IMR-90 (cell line): ENCODE results near the gene CMKLR1. TPM values are rescaled to one million over a fixed set of nuclear protein-coding genes. Genes with fewer than 3 reads are reported as not detected.

Experiments used
- ATAC-seq: fragments of 200-7000 bp; cut with Tn5 transposase; 2 replicates; pipeline ENCODE4 v1.9.1; 2020; ENCODE audit warnings: low read depth, mild to moderate bottlenecking, moderate library complexity
- BruUV-seq: library from RNA; stranded (reverse); fragments of 400-500 nt; replicated peaks from 2 replicates; lab custom pipeline; 2021; lab: Mats Ljungman, UMichigan
- CTCF ChIA-PET: fragments of 300-600 bp; formaldehyde crosslinking; extraction: SDS; loops from one replicate; lab custom pipeline; 2021; ENCODE audit warnings: antibody characterized with exemption; lab: Yijun Ruan, JAX
- POLR2A ChIA-PET: fragments of 300-600 bp; sonication (Branson Sonifier 250); formaldehyde crosslinking; loops from one replicate; lab custom pipeline; 2022; ENCODE audit warnings: antibody characterized with exemption; ENCODE audit not compliant: unreplicated experiment; lab: Charles Lee
- DNase-seq: peaks from one replicate; pipeline ENCODE4 v3.0.0; 2013
- H2AFZ ChIP-seq: replicated peaks from 2 replicates; pipeline ENCODE3; 2013; ENCODE audit warnings: low read length, mild to moderate bottlenecking; ENCODE audit not compliant: poor library complexity
- H2AK5ac ChIP-seq: 2 replicates; pipeline ENCODE4 v1.6.1; 2013; ENCODE audit warnings: low read depth, low read length, inconsistent platforms
- H2AK9ac ChIP-seq: replicated peaks from 2 replicates; pipeline ENCODE3; 2013; ENCODE audit warnings: mild to moderate bottlenecking, low read depth, low read length, moderate library complexity; ENCODE audit not compliant: poor library complexity
- H2BK120ac ChIP-seq: 2 replicates; pipeline ENCODE4 v1.6.1; 2013; ENCODE audit warnings: low read depth, low read length, inconsistent platforms
- H2BK15ac ChIP-seq: 3 replicates; pipeline ENCODE4 v1.6.1; 2013; ENCODE audit warnings: low read depth, low read length, inconsistent platforms
- H2BK20ac ChIP-seq: 2 replicates; pipeline ENCODE4 v1.6.1; 2013; ENCODE audit warnings: low read depth, mild to moderate bottlenecking, inconsistent platforms, low read length, moderate library complexity
- H2BK5ac ChIP-seq: 2 replicates; pipeline ENCODE4 v1.6.1; 2013; ENCODE audit warnings: mild to moderate bottlenecking, low read depth, low read length, inconsistent platforms; ENCODE audit not compliant: poor library complexity, severe bottlenecking
- H3K14ac ChIP-seq: replicated peaks from 2 replicates; pipeline ENCODE4 v1.6.1; 2013; ENCODE audit warnings: low read depth, low read length, inconsistent platforms
- H3K18ac ChIP-seq: 2 replicates; pipeline ENCODE4 v1.6.1; 2013; ENCODE audit warnings: low read depth, low read length, control low read depth
- H3K23ac ChIP-seq: 2 replicates; pipeline ENCODE4 v1.6.1; 2013; ENCODE audit warnings: low read depth, low read length, inconsistent platforms
- H3K27ac ChIP-seq: 2 replicates; pipeline ENCODE4 v1.5.1; 2013; ENCODE audit warnings: mild to moderate bottlenecking, control low read depth, low read length; ENCODE audit not compliant: insufficient read depth
- H3K27me3 ChIP-seq: 2 replicates; pipeline ENCODE4 v1.6.1; 2013; ENCODE audit warnings: low read length; ENCODE audit not compliant: control insufficient read depth, insufficient read depth
- H3K36me3 ChIP-seq: 2 replicates; pipeline ENCODE4 v1.6.1; 2013; ENCODE audit warnings: low read length, mixed read lengths; ENCODE audit not compliant: control insufficient read depth, insufficient read depth
- H3K4ac ChIP-seq: 2 replicates; pipeline ENCODE4 v1.6.1; 2013; ENCODE audit warnings: low read depth, low read length, inconsistent platforms
- H3K4me1 ChIP-seq: 2 replicates; pipeline ENCODE4 v1.6.1; 2013; ENCODE audit warnings: low read length, mixed read lengths; ENCODE audit not compliant: control insufficient read depth, insufficient read depth
- H3K4me2 ChIP-seq: 2 replicates; pipeline ENCODE4 v1.6.1; 2013; ENCODE audit warnings: low read depth, mild to moderate bottlenecking, control low read depth, low read length, moderate library complexity
- H3K4me3 ChIP-seq: 2 replicates; pipeline ENCODE4 v1.5.1; 2013; ENCODE audit warnings: low read depth, mild to moderate bottlenecking, control low read depth, low read length, moderate library complexity; ENCODE audit not compliant: insufficient read depth
- H3K56ac ChIP-seq: 2 replicates; pipeline ENCODE4 v1.6.1; 2013; ENCODE audit warnings: low read length, inconsistent platforms; ENCODE audit not compliant: insufficient read depth; ENCODE audit errors: extremely low read depth
- H3K79me1 ChIP-seq, 2 experiments: 2 replicates each; pipeline ENCODE4 v1.6.1; 2013; ENCODE audit warnings: low read length in 2 of 2, inconsistent platforms in 1 of 2, low read depth in 1 of 2
- H3K9ac ChIP-seq: 2 replicates; pipeline ENCODE4 v1.6.1; 2013; ENCODE audit warnings: low read depth, low read length, control low read depth
- H3K9me1 ChIP-seq: 2 replicates; pipeline ENCODE4 v1.6.1; 2013; ENCODE audit warnings: low read length, inconsistent platforms; ENCODE audit not compliant: insufficient read depth
- H3K9me3 ChIP-seq: 2 replicates; pipeline ENCODE4 v1.6.1; 2013; ENCODE audit warnings: low read length; ENCODE audit not compliant: control insufficient read depth, insufficient read depth
- H4K20me1 ChIP-seq: 2 replicates; pipeline ENCODE4 v1.6.1; 2013; ENCODE audit warnings: low read length, inconsistent platforms; ENCODE audit not compliant: insufficient read depth
- H4K5ac ChIP-seq: 2 replicates; pipeline ENCODE4 v1.6.1; 2013; ENCODE audit warnings: mild to moderate bottlenecking, low read depth, low read length, control low read depth
- H4K8ac ChIP-seq, 2 experiments: 2 replicates each; pipeline ENCODE4 v1.6.1; 2013; ENCODE audit warnings: low read depth in 2 of 2, low read length in 2 of 2, control low read depth in 1 of 2, inconsistent platforms in 1 of 2
- H4K91ac ChIP-seq: 2 replicates; pipeline ENCODE4 v1.6.1; 2013; ENCODE audit warnings: low read depth, low read length, inconsistent platforms; ENCODE audit not compliant: insufficient read depth
- BHLHE40 ChIP-seq: fragments of 150-350 bp; IDR thresholded peaks from 2 replicates; pipeline ENCODE4 v1.6.1; 2016; ENCODE audit warnings: mild to moderate bottlenecking, low read depth, low read length
- CEBPB ChIP-seq: IDR thresholded peaks from 2 replicates; pipeline ENCODE4 v1.6.1; 2012; ENCODE audit warnings: low read depth, low read length, improper control_type of control experiment
- CHD1 ChIP-seq: IDR thresholded peaks from 2 replicates; pipeline ENCODE4 v1.6.1; 2012; ENCODE audit warnings: low read depth, low read length, improper control_type of control experiment
- FOS ChIP-seq: fragments of 150-350 bp; IDR thresholded peaks from 2 replicates; pipeline ENCODE4 v1.6.1; 2016; ENCODE audit warnings: low read depth, low read length
- MAZ ChIP-seq: IDR thresholded peaks from 2 replicates; pipeline ENCODE4 v1.6.1; 2012; ENCODE audit warnings: low read depth, mild to moderate bottlenecking, low read length, improper control_type of control experiment, moderate library complexity, borderline replicate concordance
- NFE2L2 ChIP-seq: fragments of 150-350 bp; IDR thresholded peaks from 2 replicates; pipeline ENCODE4 v1.6.1; 2016; ENCODE audit warnings: low read depth, mild to moderate bottlenecking, low read length
- POLR2A ChIP-seq: IDR thresholded peaks from 2 replicates; pipeline ENCODE4 v1.6.1; 2012; ENCODE audit warnings: mild to moderate bottlenecking, low read depth, low read length
- RCOR1 ChIP-seq: IDR thresholded peaks from 2 replicates; pipeline ENCODE4 v1.6.1; 2012; ENCODE audit warnings: mild to moderate bottlenecking, low read length, improper control_type of control experiment; ENCODE audit not compliant: insufficient replicate concordance
- RFX5 ChIP-seq: IDR thresholded peaks from 2 replicates; pipeline ENCODE4 v1.8.0; 2012; ENCODE audit warnings: low read depth, mild to moderate bottlenecking, low read length, moderate library complexity
- SMC3 ChIP-seq: fragments of 150-350 bp; IDR thresholded peaks from 2 replicates; pipeline ENCODE4 v1.6.1; 2016; ENCODE audit warnings: low read depth, mild to moderate bottlenecking, antibody characterized with exemption, low read length, moderate library complexity
- WGBS, 2 experiments: methylation state at CpG; one replicate each; pipeline versions ENCODE4 v1.1.5 to v1.1.7; 2013; ENCODE audit warnings: missing lambda C conversion rate in 2 of 2; ENCODE audit not compliant: insufficient read length in 1 of 2; ENCODE audit errors: extremely low coverage in 2 of 2; 5-methylcytosine and 5-hydroxymethylcytosine counted together
- dilution Hi-C: fragments of 300-500 bp; cut with HindIII; formaldehyde crosslinking; loops from one replicate; pipeline ENCODE4 v1.14.3; 2018; ENCODE audit warnings: low sequenced_read_pairs; ENCODE audit not compliant: unreplicated experiment
- in situ Hi-C: fragments of 300-500 bp; cut with MboI; formaldehyde crosslinking; loops from 3 replicates; pipeline ENCODE4 v1.14.3; 2019; ENCODE audit warnings: low sequenced_read_pairs, inconsistent platforms, mixed read lengths
- intact Hi-C: fragments of 100-400 bp; cut with micrococcal nuclease; formaldehyde crosslinking; loops from 2 replicates; pipeline ENCODE4 v1.10.0; 2022
- polyA plus RNA-seq, 3 experiments: library from polyadenylated mRNA; depleted of rRNA; stranded (reverse); fragments of >200 nt; gene quantifications; 2 replicates each; pipeline ENCODE4 v1.2.3, GENCODE V29; 2012; ENCODE audit warnings: low replicate concordance in 1 of 3
- total RNA-seq: library from RNA; depleted of rRNA; stranded (reverse); fragments of >200 nt; gene quantifications from 2 replicates; pipeline ENCODE4 v1.2.3, GENCODE V29; 2012
- TF ChIP-seq, protein P1 (sequence below): fragments of 150-350 bp; IDR thresholded peaks from 2 replicates; pipeline ENCODE4 v1.6.1; 2016; ENCODE audit warnings: low read depth, mild to moderate bottlenecking, low read length, moderate library complexity, borderline replicate concordance
- TF ChIP-seq, protein P2 (sequence below): conservative IDR thresholded peaks from 2 replicates; pipeline ENCODE4 v1.5.1; 2012; ENCODE audit warnings: mild to moderate bottlenecking, low read depth, low read length, improper control_type of control experiment

Gene CMKLR1
- total and polyA plus RNA-seq, 2 of the 4 experiments (the other 2 are of a cell fraction) = not detected

- H3K79me1 ChIP-seq = no peaks in the 10 kb centered on the region
- BruUV-seq = no TSS peak
- no peak for TF ChIP-seq POLR2A
- no peak for TF ChIP-seq SMC3
- no peak for TF ChIP-seq CHD1
- no peak for TF ChIP-seq NFE2L2
- TF ChIP-seq FOS = no peak
- TF ChIP-seq BHLHE40 = no peak
- TF ChIP-seq, protein P1, sequence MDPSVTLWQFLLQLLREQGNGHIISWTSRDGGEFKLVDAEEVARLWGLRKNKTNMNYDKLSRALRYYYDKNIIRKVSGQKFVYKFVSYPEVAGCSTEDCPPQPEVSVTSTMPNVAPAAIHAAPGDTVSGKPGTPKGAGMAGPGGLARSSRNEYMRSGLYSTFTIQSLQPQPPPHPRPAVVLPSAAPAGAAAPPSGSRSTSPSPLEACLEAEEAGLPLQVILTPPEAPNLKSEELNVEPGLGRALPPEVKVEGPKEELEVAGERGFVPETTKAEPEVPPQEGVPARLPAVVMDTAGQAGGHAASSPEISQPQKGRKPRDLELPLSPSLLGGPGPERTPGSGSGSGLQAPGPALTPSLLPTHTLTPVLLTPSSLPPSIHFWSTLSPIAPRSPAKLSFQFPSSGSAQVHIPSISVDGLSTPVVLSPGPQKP = no peak
- no peak for TF ChIP-seq RFX5
- TF ChIP-seq, protein P2, sequence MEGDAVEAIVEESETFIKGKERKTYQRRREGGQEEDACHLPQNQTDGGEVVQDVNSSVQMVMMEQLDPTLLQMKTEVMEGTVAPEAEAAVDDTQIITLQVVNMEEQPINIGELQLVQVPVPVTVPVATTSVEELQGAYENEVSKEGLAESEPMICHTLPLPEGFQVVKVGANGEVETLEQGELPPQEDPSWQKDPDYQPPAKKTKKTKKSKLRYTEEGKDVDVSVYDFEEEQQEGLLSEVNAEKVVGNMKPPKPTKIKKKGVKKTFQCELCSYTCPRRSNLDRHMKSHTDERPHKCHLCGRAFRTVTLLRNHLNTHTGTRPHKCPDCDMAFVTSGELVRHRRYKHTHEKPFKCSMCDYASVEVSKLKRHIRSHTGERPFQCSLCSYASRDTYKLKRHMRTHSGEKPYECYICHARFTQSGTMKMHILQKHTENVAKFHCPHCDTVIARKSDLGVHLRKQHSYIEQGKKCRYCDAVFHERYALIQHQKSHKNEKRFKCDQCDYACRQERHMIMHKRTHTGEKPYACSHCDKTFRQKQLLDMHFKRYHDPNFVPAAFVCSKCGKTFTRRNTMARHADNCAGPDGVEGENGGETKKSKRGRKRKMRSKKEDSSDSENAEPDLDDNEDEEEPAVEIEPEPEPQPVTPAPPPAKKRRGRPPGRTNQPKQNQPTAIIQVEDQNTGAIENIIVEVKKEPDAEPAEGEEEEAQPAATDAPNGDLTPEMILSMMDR = no peak
- no peak for TF ChIP-seq CEBPB
- TF ChIP-seq RCOR1 = no peak
- no peak for TF ChIP-seq MAZ
- dilution Hi-C loops (no loop called here), in situ Hi-C loops (no loop called here), intact Hi-C loops (no loop called here)
- H3K4me1 ChIP-seq = no peaks in the 10 kb centered on the region
- DNase-seq (no peak), ATAC-seq (no peak)
- peaks cover 3% of the 10 kb centered on the region; the same call in 1 of the 2 replicates for H3K9me3 ChIP-seq
- POLR2A ChIA-PET = no interaction called here
- H4K8ac ChIP-seq = no peak overlapping the region
- no peak overlapping the region for H3K9ac ChIP-seq
- no peaks in the 10 kb centered on the region for H3K36me3 ChIP-seq
- no peak overlapping the region for H3K56ac ChIP-seq
- H2AK5ac ChIP-seq = no peak overlapping the region
- H4K5ac ChIP-seq = no peak overlapping the region
- WGBS, 2 experiments = no CpG with 5 or more reads among the region's 1 CpG
- no peak overlapping the region for H3K4ac ChIP-seq
- H3K23ac ChIP-seq = no peak overlapping the region
- no peak overlapping the region for H3K27ac ChIP-seq
- CTCF ChIA-PET = no interaction called here
- no peak overlapping the region for H3K4me3 ChIP-seq
- H2BK20ac ChIP-seq = no peak overlapping the region
- no peak overlapping the region for H3K18ac ChIP-seq
- H3K14ac ChIP-seq = no peak overlapping the region
- H3K9me1 ChIP-seq = no peaks in the 10 kb centered on the region
- H4K91ac ChIP-seq = no peak overlapping the region
- no peaks in the 10 kb centered on the region for H4K20me1 ChIP-seq
- H2BK5ac ChIP-seq = no peak overlapping the region
- H3K27me3 ChIP-seq = no peaks in the 10 kb centered on the region
- H2AFZ ChIP-seq = no peak overlapping the region
- H2BK120ac ChIP-seq = no peak overlapping the region
- no peak overlapping the region for H2AK9ac ChIP-seq
- no peak overlapping the region for H3K4me2 ChIP-seq
- H2BK15ac ChIP-seq = no peak overlapping the region
These were observed 34.0 kb upstream of the CMKLR1 start for GRCh38 chr12:108373111-108373510.
